Choroid plexus epithelial cell (primary cell): ENCODE data around the gene MSRB2.
A peak's percentile ranks its signal among the peaks of the same experiment; 100 is the strongest.

ENCODE experiments used
- DNase-seq: peaks from one replicate; pipeline ENCODE4 v3.0.0-alpha.2; 2010; ENCODE audit warnings: low read depth
- H3K4me3 ChIP-seq: 2 replicates; pipeline ENCODE4 v1.5.1; 2011; ENCODE audit warnings: low read depth, mild to moderate bottlenecking, control low read depth, low read length, moderate library complexity
- CTCF ChIP-seq: conservative IDR thresholded peaks from 2 replicates; pipeline ENCODE4 v1.5.1; 2011; ENCODE audit warnings: low read depth, mild to moderate bottlenecking, control low read depth, inconsistent platforms, low read length, moderate library complexity

Gene MSRB2

GRCh38 chr10:23053036-23053435 lies 42.3 kb upstream of the MSRB2 start:
- no peak overlapping the region for H3K4me3 ChIP-seq
- DNase-seq, result no peak
- TF ChIP-seq CTCF, result no peak

- H3K4me3 ChIP-seq, result no peak overlapping the region
- TF ChIP-seq CTCF, result no peak
- DNase-seq, result no peak
These were observed 39.8 kb upstream of the MSRB2 start for GRCh38 chr10:23055424-23056185.

GRCh38 chr10:23056186-23056579 lies 39.2 kb upstream of the MSRB2 start:
- H3K4me3 ChIP-seq, result no peak overlapping the region
- DNase-seq, result no peak
- TF ChIP-seq CTCF, result no peak

GRCh38 chr10:23058366-23058765 lies 37.0 kb upstream of the MSRB2 start:
- no peak for TF ChIP-seq CTCF
- no peak overlapping the region for H3K4me3 ChIP-seq
- no peak for DNase-seq

GRCh38 chr10:23060918-23061317 lies 34.5 kb upstream of the MSRB2 start:
- H3K4me3 ChIP-seq, result no peak overlapping the region
- TF ChIP-seq CTCF, result no peak
- DNase-seq, result no peak

- H3K4me3 ChIP-seq, result no peak overlapping the region
- peak; percentile 16 for DNase-seq
- TF ChIP-seq CTCF, result no peak
These were observed 32.1 kb upstream of the MSRB2 start for GRCh38 chr10:23063045-23063972.
